HL-60 (cell line): ENCODE measurements around the gene SYTL3.

Source experiments
- DNase-seq, 2 experiments: peaks; one replicate each; pipeline ENCODE4 v3.0.0-alpha.2; 2010 to 2020; ENCODE audit warnings: low read depth in 1 of 2, low spot score in 1 of 2
- H3K27ac ChIP-seq: fragments of 250-450 bp; sonication (Bioruptor Pico); replicated peaks from 2 replicates; pipeline ENCODE4 v1.5.1; 2020; ENCODE audit warnings: mild to moderate bottlenecking, moderate library complexity
- H3K27me3 ChIP-seq: fragments of 250-450 bp; sonication (Bioruptor Pico); 2 replicates; pipeline ENCODE4 v1.5.1; 2021; ENCODE audit warnings: mild to moderate bottlenecking, moderate library complexity; ENCODE audit not compliant: insufficient read depth, poor library complexity, severe bottlenecking
- H3K4me3 ChIP-seq: replicated peaks from 2 replicates; pipeline ENCODE4 v1.5.1; 2011; ENCODE audit warnings: mild to moderate bottlenecking, control low read depth, low read length; ENCODE audit not compliant: insufficient read depth
- GABPA ChIP-seq: IDR thresholded peaks from 2 replicates; pipeline ENCODE4 v1.6.1; 2012; ENCODE audit warnings: low read depth
- POLR2AphosphoS5 ChIP-seq: IDR thresholded peaks from 2 replicates; pipeline ENCODE4 v1.6.1; 2012; ENCODE audit warnings: low read depth
- SPI1 ChIP-seq: IDR thresholded peaks from 2 replicates; pipeline ENCODE4 v1.6.1; 2012; ENCODE audit warnings: low read depth, mild to moderate bottlenecking, borderline replicate concordance
- TF ChIP-seq, protein P1 (sequence below): IDR thresholded peaks from 2 replicates; pipeline ENCODE4 v1.6.1; 2012; ENCODE audit warnings: low read depth; ENCODE audit not compliant: insufficient replicate concordance
- TF ChIP-seq, protein P2 (sequence below): IDR thresholded peaks from one replicate; pipeline ENCODE4 v1.5.1; 2011; ENCODE audit warnings: low read length, control low read depth, inconsistent platforms; ENCODE audit not compliant: insufficient read depth

Gene SYTL3

GRCh38 chr6:158684311-158684710, 34.5 kb downstream of the SYTL3 start:
- DNase-seq: no peak
- Histone ChIP-seq H3K27ac (no peak overlapping the region), H3K4me3 (no peak overlapping the region), H3K27me3 (peaks cover 16% of the 10 kb centered on the region)
- no peak for TF ChIP-seq GABPA
- TF ChIP-seq, protein P1, sequence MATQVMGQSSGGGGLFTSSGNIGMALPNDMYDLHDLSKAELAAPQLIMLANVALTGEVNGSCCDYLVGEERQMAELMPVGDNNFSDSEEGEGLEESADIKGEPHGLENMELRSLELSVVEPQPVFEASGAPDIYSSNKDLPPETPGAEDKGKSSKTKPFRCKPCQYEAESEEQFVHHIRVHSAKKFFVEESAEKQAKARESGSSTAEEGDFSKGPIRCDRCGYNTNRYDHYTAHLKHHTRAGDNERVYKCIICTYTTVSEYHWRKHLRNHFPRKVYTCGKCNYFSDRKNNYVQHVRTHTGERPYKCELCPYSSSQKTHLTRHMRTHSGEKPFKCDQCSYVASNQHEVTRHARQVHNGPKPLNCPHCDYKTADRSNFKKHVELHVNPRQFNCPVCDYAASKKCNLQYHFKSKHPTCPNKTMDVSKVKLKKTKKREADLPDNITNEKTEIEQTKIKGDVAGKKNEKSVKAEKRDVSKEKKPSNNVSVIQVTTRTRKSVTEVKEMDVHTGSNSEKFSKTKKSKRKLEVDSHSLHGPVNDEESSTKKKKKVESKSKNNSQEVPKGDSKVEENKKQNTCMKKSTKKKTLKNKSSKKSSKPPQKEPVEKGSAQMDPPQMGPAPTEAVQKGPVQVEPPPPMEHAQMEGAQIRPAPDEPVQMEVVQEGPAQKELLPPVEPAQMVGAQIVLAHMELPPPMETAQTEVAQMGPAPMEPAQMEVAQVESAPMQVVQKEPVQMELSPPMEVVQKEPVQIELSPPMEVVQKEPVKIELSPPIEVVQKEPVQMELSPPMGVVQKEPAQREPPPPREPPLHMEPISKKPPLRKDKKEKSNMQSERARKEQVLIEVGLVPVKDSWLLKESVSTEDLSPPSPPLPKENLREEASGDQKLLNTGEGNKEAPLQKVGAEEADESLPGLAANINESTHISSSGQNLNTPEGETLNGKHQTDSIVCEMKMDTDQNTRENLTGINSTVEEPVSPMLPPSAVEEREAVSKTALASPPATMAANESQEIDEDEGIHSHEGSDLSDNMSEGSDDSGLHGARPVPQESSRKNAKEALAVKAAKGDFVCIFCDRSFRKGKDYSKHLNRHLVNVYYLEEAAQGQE: no peak
- no peak for TF ChIP-seq SPI1
- TF ChIP-seq POLR2AphosphoS5: no peak
- TF ChIP-seq, protein P2, sequence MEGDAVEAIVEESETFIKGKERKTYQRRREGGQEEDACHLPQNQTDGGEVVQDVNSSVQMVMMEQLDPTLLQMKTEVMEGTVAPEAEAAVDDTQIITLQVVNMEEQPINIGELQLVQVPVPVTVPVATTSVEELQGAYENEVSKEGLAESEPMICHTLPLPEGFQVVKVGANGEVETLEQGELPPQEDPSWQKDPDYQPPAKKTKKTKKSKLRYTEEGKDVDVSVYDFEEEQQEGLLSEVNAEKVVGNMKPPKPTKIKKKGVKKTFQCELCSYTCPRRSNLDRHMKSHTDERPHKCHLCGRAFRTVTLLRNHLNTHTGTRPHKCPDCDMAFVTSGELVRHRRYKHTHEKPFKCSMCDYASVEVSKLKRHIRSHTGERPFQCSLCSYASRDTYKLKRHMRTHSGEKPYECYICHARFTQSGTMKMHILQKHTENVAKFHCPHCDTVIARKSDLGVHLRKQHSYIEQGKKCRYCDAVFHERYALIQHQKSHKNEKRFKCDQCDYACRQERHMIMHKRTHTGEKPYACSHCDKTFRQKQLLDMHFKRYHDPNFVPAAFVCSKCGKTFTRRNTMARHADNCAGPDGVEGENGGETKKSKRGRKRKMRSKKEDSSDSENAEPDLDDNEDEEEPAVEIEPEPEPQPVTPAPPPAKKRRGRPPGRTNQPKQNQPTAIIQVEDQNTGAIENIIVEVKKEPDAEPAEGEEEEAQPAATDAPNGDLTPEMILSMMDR: no peak

DNA sequence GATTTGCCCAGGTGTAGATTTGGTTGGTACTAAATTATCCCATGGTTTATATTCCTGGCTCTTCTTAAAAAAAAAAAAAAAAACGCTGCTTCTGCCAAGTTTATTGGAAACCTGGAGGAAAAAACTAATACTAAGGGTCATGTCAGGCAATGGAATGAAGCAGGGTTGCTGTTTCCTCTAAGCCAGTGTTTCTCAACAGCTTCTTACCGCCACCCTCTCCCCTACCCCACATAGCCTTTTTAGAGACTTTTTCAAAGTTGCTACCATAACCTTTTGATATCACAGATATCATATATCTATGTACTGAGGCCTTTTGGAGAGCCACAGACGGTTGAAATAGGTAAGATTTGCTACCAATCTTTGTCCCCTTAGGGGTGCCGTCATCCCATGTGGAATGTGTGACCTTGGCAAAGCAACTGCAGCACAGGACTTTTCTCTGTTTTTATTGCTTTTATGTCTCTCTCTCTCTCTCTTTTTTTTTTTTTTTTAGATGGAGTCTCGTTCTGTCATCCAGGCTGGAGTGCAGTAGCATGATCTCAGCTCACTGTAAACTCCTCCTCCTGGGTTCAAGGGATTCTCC, 35.0 kb downstream of the SYTL3 start:
- TF ChIP-seq, protein P1: no peak
- TF ChIP-seq SPI1: no peak
- no peak for TF ChIP-seq GABPA
- no peak for TF ChIP-seq POLR2AphosphoS5
- TF ChIP-seq, protein P2: no peak

DNA sequence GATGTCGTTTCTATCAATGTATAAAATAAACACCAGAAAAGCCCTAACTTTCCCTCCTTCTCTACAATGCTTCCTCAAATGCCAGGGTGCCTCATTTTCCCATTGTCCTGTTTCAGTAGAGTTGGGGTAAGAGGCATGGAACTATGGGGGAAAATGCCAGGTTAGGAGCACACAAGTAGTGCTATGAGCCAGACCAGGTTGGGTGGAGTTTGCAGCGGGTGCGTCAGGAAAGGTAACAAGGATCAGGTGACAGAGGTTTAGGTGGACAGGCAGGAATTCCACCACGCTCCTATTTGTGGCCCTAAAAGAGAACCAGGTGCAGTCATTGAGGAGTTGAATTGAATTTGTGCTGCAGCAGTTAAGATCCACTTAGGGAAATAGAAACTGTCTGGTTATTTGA, 36.5 kb downstream of the SYTL3 start:
- Histone ChIP-seq H3K27me3 (peaks cover 12% of the 10 kb centered on the region), H3K27ac (no peak overlapping the region), H3K4me3 (no peak overlapping the region)
- no peak for TF ChIP-seq SPI1
- no peak for TF ChIP-seq GABPA
- no peak for DNase-seq

More for the DNA sequence above, 35.0 kb downstream of the SYTL3 start:
- DNase-seq: no peak
- Histone ChIP-seq H3K27ac (no peak overlapping the region), H3K27me3 (peaks cover 16% of the 10 kb centered on the region), H3K4me3 (no peak overlapping the region)

GRCh38 chr6:158686791-158687381, 37.0 kb downstream of the SYTL3 start:
- Histone ChIP-seq H3K4me3 (no peak overlapping the region), H3K27me3 (peaks cover 12% of the 10 kb centered on the region), H3K27ac (no peak overlapping the region)
- TF ChIP-seq, protein P1: no peak
- TF ChIP-seq SPI1: no peak
- TF ChIP-seq GABPA: no peak
- TF ChIP-seq, protein P2: no peak
- TF ChIP-seq POLR2AphosphoS5: no peak
- peak in 1 of 2 experiments; percentile 29 for DNase-seq
